ENCODE data around the gene SLC35A2. TPM values are rescaled to one million over a fixed set of nuclear protein-coding genes. Genes with fewer than 3 reads are reported as not detected.

SLC35A2 gene
- total RNA-seq, 1 experiment from 2014 or later = 18.0 TPM

- TF ChIP-seq CBFB (CRISPR knock-in tag; IDR thresholded peaks at IDR 0.05; ENCODE audit: low read depth) (no peak), FOXP4 (CRISPR knock-in tag; IDR thresholded peaks at IDR 0.05) (no peak), PREB (CRISPR knock-in tag; IDR thresholded peaks at IDR 0.05; ENCODE audit: borderline replicate concordance) (no peak), CREB1 (CRISPR knock-in tag; IDR thresholded peaks at IDR 0.05) (no peak)
Measured at GRCh38 chrX:48948589-48948988, 37.1 kb upstream of the SLC35A2 start (continued).

GRCh38 chrX:48945517-48946348 is 34.3 kb upstream of the SLC35A2 start:
- TF ChIP-seq ZBTB43 (CRISPR knock-in tag; IDR thresholded peaks at IDR 0.05) = no peak
- TF ChIP-seq CTCF (IDR thresholded peaks at IDR 0.05) = no peak
- TF ChIP-seq FOXP1 (CRISPR knock-in tag; IDR thresholded peaks at IDR 0.05; ENCODE audit: borderline replicate concordance) = no peak
- TF ChIP-seq JUN (CRISPR knock-in tag; IDR thresholded peaks at IDR 0.05) = no peak
- TF ChIP-seq NFE2L1 (CRISPR knock-in tag; IDR thresholded peaks at IDR 0.05) = no peak
- TF ChIP-seq TP53 (CRISPR knock-in tag; IDR thresholded peaks at IDR 0.05) = no peak
- H3K4me1 Mint-ChIP-seq = peaks cover 17% of the 10 kb centered on the region
- ChIA-PET POLR2A (interaction anchor here (0.7 kb wide), 1 partner anchor 36 kb away, joined by 16 read pairs; no protein-coding TSS in a partner anchor), CTCF (interaction anchor here (0.6 to 1.4 kb wide), 6 partner anchors 26 to 105 kb away, joined by 3 to 6 read pairs (median 4); partner anchors contain the start of gene SLC35A2)
- H3K9me3 Mint-ChIP-seq = no peaks in the 10 kb centered on the region
- peak; percentile 49 for DNase-seq (ENCODE audit: low spot score)
- peaks cover 14% of the 10 kb centered on the region for H3K36me3 Mint-ChIP-seq
- H3K4me3 Mint-ChIP-seq = no peak overlapping the region
- H3K27me3 Mint-ChIP-seq (ENCODE audit: low read depth) = no peaks in the 10 kb centered on the region
- H3K27ac Mint-ChIP-seq = peak overlapping the region; percentile 89
- peak; percentile 97 for ATAC-seq

GRCh38 chrX:48942895-48943294 is 31.4 kb upstream of the SLC35A2 start:
- ATAC-seq (no peak), DNase-seq (ENCODE audit: low spot score) (no peak)
- CTCF ChIA-PET = no interaction called here
- H3K4me3 Mint-ChIP-seq = no peak overlapping the region
- peaks cover 28% of the 10 kb centered on the region for H3K4me1 Mint-ChIP-seq
- H3K36me3 Mint-ChIP-seq = peaks cover 14% of the 10 kb centered on the region
- POLR2A ChIA-PET = interaction anchor here (0.6 kb wide), 1 partner anchor 16 kb away, joined by 4 read pairs; no protein-coding TSS in a partner anchor
- no peaks in the 10 kb centered on the region for H3K27me3 Mint-ChIP-seq (ENCODE audit: low read depth)
- H3K9me3 Mint-ChIP-seq = no peaks in the 10 kb centered on the region
- peak overlapping the region; percentile 27; the same call in 1 of the 2 replicates for H3K27ac Mint-ChIP-seq
- no peak for TF ChIP-seq ZNF512 (CRISPR knock-in tag; IDR thresholded peaks at IDR 0.05; ENCODE audit: borderline replicate concordance)
- TF ChIP-seq KAT7 (CRISPR knock-in tag; IDR thresholded peaks at IDR 0.05; ENCODE audit: borderline replicate concordance) = no peak
- no peak for TF ChIP-seq RORB (CRISPR knock-in tag; IDR thresholded peaks at IDR 0.05)
- TF ChIP-seq ZNF423 (CRISPR knock-in tag; IDR thresholded peaks at IDR 0.05) = no peak
- no peak for TF ChIP-seq NFE2L1 (CRISPR knock-in tag; IDR thresholded peaks at IDR 0.05)
- no peak for TF ChIP-seq GRHL2 (CRISPR knock-in tag; IDR thresholded peaks at IDR 0.05; ENCODE audit: insufficient replicate concordance, severe bottlenecking)
- no peak for TF ChIP-seq SOX15 (CRISPR knock-in tag; IDR thresholded peaks at IDR 0.05)
- no peak for TF ChIP-seq ZNF671 (CRISPR knock-in tag; IDR thresholded peaks at IDR 0.05)
- no peak for TF ChIP-seq CREM (CRISPR knock-in tag; IDR thresholded peaks at IDR 0.05)
- no peak for TF ChIP-seq FOXP4 (CRISPR knock-in tag; IDR thresholded peaks at IDR 0.05)
- no peak for TF ChIP-seq CREB1 (CRISPR knock-in tag; IDR thresholded peaks at IDR 0.05)
- no peak for TF ChIP-seq SMAD3 (CRISPR knock-in tag; IDR thresholded peaks at IDR 0.05; ENCODE audit: borderline replicate concordance)
- no peak for TF ChIP-seq ZNF425 (CRISPR knock-in tag; conservative IDR thresholded peaks at IDR 0.05)
